GM06990 (cell line): ENCODE results near the gene PAX5.

ENCODE experiments used
- DNase-seq: peaks from one replicate; pipeline ENCODE4 v3.0.0-alpha.2; 2011; ENCODE audit not compliant: insufficient read length; ENCODE audit errors: extremely low read depth
- H3K27me3 ChIP-seq: replicated peaks from 2 replicates; pipeline ENCODE4 v1.6.0; 2011; ENCODE audit warnings: low read length; ENCODE audit not compliant: control insufficient read depth, insufficient read depth
- H3K36me3 ChIP-seq: 2 replicates; pipeline ENCODE4 v1.5.1; 2011; ENCODE audit warnings: low read length; ENCODE audit not compliant: control insufficient read depth, insufficient read depth
- H3K4me3 ChIP-seq: replicated peaks from 2 replicates; pipeline ENCODE4 v1.5.1; 2011; ENCODE audit warnings: low read depth, mild to moderate bottlenecking, control low read depth, low read length
- TF ChIP-seq, protein P1 (sequence below): IDR thresholded peaks from 2 replicates; pipeline ENCODE4 v1.5.1; 2011; ENCODE audit warnings: low read length, control low read depth, mild to moderate bottlenecking, inconsistent platforms; ENCODE audit not compliant: insufficient read depth, poor library complexity, severe bottlenecking

Gene PAX5

DNA sequence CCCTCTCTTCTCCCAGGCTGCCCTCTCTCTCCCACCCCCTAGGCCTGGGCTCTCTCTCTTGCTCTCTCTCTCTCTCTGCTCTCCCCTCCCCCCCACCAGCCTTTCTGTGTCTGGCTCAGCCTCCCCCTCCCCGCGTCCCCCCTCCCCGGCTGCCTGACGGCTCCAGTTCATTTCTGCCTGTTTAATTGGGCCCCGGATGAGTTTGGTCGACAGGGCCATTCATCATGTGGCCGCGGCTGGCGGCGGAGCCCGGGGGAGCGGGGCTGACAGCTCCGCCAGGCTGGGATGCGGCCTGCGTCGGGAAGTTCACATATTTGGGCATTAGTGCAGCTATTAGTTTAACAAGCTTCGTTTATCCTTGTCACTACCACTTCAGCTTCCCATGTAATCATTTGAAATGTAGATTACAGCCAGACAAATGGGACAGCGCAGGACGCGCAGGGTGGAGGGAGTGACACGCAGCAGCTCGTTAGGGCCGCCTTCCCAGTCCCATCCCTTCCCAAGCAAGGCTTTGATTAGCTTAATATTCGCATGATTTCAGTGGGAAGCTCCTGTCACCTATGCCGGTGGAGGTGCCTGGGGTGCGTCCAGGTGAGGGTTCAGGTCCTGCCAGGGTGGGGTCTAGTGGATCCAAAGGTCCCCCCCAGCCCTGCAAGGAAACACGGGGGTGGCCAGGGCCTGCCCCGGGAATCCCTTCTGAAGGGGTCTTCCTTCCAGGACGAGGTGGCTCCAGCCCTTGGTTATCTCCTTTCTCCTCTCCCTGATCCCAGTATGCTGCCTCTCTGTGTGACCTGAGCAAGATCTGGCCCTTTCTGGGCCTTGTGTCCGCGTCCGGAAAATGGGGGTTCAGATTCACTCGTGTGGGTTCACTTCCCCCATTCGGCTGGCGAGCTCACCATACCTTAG, 214.8 kb downstream of the PAX5 start:
- TF ChIP-seq, protein P1, sequence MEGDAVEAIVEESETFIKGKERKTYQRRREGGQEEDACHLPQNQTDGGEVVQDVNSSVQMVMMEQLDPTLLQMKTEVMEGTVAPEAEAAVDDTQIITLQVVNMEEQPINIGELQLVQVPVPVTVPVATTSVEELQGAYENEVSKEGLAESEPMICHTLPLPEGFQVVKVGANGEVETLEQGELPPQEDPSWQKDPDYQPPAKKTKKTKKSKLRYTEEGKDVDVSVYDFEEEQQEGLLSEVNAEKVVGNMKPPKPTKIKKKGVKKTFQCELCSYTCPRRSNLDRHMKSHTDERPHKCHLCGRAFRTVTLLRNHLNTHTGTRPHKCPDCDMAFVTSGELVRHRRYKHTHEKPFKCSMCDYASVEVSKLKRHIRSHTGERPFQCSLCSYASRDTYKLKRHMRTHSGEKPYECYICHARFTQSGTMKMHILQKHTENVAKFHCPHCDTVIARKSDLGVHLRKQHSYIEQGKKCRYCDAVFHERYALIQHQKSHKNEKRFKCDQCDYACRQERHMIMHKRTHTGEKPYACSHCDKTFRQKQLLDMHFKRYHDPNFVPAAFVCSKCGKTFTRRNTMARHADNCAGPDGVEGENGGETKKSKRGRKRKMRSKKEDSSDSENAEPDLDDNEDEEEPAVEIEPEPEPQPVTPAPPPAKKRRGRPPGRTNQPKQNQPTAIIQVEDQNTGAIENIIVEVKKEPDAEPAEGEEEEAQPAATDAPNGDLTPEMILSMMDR = no peak
- H3K27me3 ChIP-seq = peaks cover 2% of the 10 kb centered on the region
- no peak for DNase-seq
- no peaks in the 10 kb centered on the region for H3K36me3 ChIP-seq
- no peak overlapping the region for H3K4me3 ChIP-seq

DNA sequence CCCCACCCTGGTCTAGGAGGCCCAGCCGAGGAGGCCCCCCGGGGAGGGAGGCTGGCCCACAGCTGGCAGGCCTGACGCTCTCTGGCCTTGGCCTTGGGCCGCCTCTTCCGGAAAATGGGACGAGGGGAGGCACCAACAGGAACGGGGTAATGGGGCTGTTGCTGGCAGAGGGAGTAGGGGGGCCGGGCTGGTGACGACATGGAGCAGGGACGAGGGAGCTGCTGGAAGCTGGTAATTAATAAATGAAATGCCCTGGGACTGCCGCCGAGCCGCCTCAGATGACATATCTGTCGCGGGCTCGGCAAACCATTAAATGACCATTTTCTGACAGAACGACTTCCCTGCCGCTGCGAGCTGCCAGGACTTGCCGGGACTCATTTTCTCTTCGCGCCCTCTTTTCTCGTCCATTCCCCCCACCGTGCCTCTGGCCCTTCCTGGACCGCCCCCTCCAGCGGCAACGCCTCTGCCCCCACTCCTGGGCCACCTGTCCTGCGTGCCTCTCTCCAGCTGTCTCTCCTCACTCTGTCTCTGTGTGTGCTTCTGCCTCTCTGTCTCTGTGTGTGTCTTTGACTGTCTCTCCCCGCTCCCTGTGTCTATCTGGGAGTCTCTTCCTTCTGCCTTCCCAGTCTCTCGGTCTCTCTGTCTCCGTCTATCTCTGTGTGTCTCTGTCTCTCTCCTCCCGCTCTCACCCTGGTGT, 215.7 kb downstream of the PAX5 start:
- H3K36me3 ChIP-seq = no peaks in the 10 kb centered on the region
- no peak overlapping the region for H3K4me3 ChIP-seq
- peaks cover 2% of the 10 kb centered on the region for H3K27me3 ChIP-seq
- no peak for DNase-seq
- TF ChIP-seq, protein P1 = no peak

DNA sequence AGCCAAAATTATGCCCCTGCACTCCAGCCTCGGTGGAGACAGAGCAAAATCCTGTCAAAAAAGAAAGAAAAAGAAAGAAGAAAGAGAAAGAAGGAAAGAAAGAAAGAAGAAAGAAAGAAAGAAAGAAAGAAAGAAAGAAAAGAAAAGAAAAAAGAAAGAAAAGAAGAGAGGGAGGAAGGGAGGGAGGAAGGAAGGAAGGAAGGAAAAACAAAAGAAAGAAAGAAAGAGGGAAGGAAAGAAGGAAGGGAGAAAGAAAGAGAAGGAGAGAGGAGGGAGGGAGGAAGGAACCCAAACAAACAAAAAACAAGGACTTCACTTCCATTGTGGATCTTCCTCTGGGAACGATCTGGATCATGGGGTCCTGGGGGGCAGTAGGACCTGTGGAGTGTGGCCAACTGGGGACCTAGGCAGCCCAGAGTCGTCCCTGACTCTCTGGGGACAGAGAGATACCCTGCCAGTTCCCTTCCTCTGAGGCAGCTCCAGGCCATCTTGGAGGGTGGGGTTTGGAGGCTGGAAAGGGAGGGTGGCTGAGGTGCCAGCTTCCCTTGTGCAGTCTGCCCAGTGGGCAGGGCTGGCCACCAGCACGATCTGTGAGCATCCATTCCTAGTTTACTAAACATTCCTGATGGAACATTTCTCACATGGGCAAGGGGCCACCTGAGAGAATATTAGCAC, 216.8 kb downstream of the PAX5 start:
- no peak for DNase-seq
- Histone ChIP-seq H3K36me3 (no peaks in the 10 kb centered on the region), H3K4me3 (no peak overlapping the region), H3K27me3 (no peaks in the 10 kb centered on the region; the same call in 1 of the 2 replicates)
- TF ChIP-seq, protein P1 = no peak

DNA sequence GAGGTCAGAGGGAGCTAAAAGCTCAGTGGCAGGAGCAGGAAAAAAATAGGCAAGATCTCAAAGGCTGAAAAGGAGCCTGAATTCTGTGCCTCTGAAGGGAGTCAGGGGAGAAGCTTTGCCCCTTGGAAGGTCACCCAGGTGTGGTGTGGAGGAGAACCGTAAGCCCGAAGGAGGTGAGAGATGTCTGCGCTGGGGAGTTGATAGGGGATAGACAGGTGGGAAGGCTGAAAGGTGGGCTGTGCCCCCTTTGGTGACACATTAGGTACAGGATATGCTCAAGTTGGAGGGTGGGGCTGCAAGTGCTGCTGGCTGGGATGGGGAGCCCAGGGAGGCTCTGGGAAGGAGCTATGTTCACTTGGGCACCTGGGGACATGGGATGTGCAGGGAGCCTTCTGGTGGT, 217.7 kb downstream of the PAX5 start:
- TF ChIP-seq, protein P1 = no peak
- Histone ChIP-seq H3K27me3 (no peaks in the 10 kb centered on the region; the same call in 1 of the 2 replicates), H3K4me3 (no peak overlapping the region), H3K36me3 (no peaks in the 10 kb centered on the region)
- DNase-seq = no peak

DNA sequence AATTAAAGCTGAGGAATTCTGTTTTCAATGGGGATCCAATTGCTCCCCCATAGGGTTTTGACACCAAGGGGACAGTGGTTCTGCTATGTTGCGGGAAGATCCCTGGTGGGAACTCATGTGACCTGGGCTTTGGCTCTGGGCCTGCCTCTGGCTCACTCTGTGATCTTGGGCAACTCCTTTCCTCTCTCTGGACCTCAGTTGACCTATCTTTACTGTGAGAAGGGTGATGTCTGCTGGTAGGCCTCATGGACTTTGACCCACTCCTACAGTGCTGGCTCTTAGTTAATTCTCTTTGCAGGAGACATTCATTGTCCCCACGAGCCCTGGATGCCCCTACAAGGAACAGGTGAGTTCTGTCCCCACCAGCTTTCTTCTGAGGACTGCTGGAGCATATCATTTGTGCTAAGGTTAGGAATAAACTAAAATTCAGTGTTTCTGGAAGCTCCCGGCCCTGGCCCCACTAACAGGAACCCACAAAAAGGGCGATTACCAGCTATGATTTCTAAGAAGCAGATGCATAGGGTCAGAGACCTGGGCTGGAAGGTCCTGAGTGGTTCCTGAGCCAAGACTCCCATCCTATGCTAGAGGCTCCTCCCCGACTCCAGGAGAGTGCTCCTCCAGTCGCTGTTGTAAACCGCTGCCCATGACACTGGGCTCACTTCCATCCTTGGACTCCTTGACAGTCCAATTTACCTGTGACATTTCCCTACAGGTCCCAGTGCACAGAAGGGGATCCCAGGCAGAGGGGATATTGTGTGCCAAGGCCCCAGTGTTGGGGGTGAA, 218.3 kb downstream of the PAX5 start:
- TF ChIP-seq, protein P1 = no peak
- Histone ChIP-seq H3K36me3 (no peaks in the 10 kb centered on the region), H3K27me3 (no peaks in the 10 kb centered on the region; the same call in 1 of the 2 replicates), H3K4me3 (no peak overlapping the region)
- no peak for DNase-seq
